Astrocyte of the cerebellum (primary cell): Measurements from ENCODE around the gene TFDP1.

Source experiments
- DNase-seq: peaks from one replicate; pipeline ENCODE4 v3.0.0-alpha.2; 2011; ENCODE audit warnings: low read depth
- H3K4me3 ChIP-seq: 2 replicates; pipeline ENCODE4 v1.5.1; 2011; ENCODE audit warnings: mild to moderate bottlenecking, low read depth, low read length, moderate library complexity
- in situ Hi-C: cut with HindIII; loops from 2 replicates; pipeline ENCODE4 v1.10.0; 2017; ENCODE audit warnings: low sequenced_read_pairs
- TF ChIP-seq, protein P1 (sequence below): IDR thresholded peaks from 2 replicates; pipeline ENCODE4 v1.5.1; 2012; ENCODE audit warnings: low read length, low read depth, moderate library complexity, mild to moderate bottlenecking; ENCODE audit errors: missing control alignments

Gene TFDP1

GRCh38 chr13:113597391-113598080, 13.0 kb downstream of the TFDP1 start:
- in situ Hi-C loops: no loop called here
- no peak overlapping the region for H3K4me3 ChIP-seq
- DNase-seq: no peak
- TF ChIP-seq, protein P1, sequence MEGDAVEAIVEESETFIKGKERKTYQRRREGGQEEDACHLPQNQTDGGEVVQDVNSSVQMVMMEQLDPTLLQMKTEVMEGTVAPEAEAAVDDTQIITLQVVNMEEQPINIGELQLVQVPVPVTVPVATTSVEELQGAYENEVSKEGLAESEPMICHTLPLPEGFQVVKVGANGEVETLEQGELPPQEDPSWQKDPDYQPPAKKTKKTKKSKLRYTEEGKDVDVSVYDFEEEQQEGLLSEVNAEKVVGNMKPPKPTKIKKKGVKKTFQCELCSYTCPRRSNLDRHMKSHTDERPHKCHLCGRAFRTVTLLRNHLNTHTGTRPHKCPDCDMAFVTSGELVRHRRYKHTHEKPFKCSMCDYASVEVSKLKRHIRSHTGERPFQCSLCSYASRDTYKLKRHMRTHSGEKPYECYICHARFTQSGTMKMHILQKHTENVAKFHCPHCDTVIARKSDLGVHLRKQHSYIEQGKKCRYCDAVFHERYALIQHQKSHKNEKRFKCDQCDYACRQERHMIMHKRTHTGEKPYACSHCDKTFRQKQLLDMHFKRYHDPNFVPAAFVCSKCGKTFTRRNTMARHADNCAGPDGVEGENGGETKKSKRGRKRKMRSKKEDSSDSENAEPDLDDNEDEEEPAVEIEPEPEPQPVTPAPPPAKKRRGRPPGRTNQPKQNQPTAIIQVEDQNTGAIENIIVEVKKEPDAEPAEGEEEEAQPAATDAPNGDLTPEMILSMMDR: no peak

DNA sequence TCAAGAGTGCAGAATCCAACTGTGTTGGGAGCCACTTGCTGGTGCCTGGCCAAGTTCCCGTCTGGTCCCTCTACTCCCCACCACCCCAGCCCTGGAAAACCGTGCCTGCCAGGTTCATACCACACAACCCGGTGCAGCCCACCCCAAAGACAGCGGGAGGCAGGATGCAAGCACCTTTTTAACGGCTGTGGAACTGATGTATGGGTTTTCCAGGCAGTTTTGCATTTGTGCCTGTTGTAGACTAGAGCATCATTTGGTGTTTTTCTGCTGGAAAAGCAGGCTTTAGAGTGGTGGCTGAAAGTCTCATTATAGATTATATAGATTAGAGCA, 13.5 kb downstream of the TFDP1 start:
- no peak overlapping the region for H3K4me3 ChIP-seq
- TF ChIP-seq, protein P1: no peak
- in situ Hi-C loops: no loop called here
- DNase-seq: no peak

DNA sequence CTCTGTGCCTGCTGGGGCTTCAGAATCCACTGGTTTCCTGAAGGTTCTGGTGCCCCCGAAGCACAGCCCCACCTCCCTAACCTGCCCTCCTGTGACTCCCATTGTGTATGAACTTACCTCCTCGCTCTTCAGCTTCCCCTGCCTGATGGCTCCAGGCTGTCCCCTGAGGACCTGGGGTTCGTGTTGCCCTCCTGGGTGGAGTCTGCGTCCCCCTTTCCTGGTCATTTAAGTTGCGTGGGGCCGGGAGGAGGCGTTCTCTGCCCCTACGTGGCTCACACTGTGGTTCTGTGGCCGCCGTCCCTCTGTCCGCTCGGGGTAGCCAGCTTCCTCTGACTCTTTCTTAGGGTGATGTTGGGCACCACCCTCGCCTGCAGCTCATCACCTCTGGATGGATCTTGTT, 13.9 kb downstream of the TFDP1 start:
- TF ChIP-seq, protein P1: no peak
- H3K4me3 ChIP-seq: no peak overlapping the region
- in situ Hi-C loops: no loop called here
- DNase-seq: no peak

- H3K4me3 ChIP-seq: no peak overlapping the region
- TF ChIP-seq, protein P1: no peak
- DNase-seq: no peak
- in situ Hi-C loops: no loop called here
Observed at GRCh38 chr13:113599391-113599790, 14.8 kb downstream of the TFDP1 start.

- in situ Hi-C loops: no loop called here
- DNase-seq: no peak
- TF ChIP-seq, protein P1: no peak
- no peak overlapping the region for H3K4me3 ChIP-seq
Observed at GRCh38 chr13:113601166-113602070, 16.9 kb downstream of the TFDP1 start.

DNA sequence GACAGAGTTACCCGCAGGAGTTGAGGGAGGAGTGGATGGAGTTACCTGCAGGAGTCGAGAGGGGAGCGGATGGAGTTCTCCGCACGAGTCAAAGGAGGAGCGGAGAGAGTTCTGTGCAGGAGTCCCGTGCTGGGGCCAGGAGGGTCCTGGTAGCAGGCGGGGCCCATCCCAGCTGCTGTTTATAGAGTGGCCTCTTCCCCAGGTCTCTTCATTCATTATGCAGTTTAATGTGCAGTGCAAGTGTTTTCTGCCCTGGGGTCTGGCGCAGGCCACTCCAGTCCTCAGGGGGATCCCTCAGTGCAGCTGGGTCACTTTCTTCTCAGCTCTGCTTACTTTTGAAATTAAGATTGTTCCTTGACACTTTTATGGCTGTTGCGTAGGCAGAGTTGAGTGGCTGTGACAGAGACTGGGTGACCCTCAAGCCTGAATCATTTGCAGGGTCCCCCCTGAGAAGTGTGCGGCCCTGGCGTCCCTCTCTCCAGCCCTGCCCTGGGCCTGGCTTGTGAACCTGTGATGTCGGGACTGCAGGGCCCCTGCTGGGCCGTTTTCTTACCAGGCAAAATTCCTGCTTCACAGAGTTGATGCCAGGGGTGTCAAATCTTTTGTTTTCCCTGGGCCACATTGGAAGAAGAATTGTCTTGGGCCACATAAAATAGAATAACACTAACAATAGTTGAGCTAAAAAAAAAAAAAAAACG, 17.9 kb downstream of the TFDP1 start:
- DNase-seq: no peak
- in situ Hi-C loops: no loop called here
- no peak overlapping the region for H3K4me3 ChIP-seq
- TF ChIP-seq, protein P1: no peak
